ENCODE data around the gene ZBTB49.

Gene ZBTB49

GRCh38 chr4:4302001-4302400 lies 11.9 kb downstream of the ZBTB49 start:
- no peak overlapping the region for H3K4me3 Mint-ChIP-seq
- H3K9me3 Mint-ChIP-seq (ENCODE audit: low read depth): no peaks in the 10 kb centered on the region
- no peak overlapping the region for H3K27ac Mint-ChIP-seq
- H3K36me3 Mint-ChIP-seq: peaks cover 2% of the 10 kb centered on the region
- peaks cover 19% of the 10 kb centered on the region for H3K4me1 Mint-ChIP-seq (ENCODE audit: low read depth)
- H3K27me3 Mint-ChIP-seq: no peaks in the 10 kb centered on the region

- Mint-ChIP-seq H3K27ac (no peak overlapping the region), H3K4me3 (no peak overlapping the region), H3K4me1 (ENCODE audit: low read depth) (peaks cover 18% of the 10 kb centered on the region), H3K9me3 (ENCODE audit: low read depth) (no peaks in the 10 kb centered on the region), H3K36me3 (peaks cover 6% of the 10 kb centered on the region), H3K27me3 (no peaks in the 10 kb centered on the region)
Measured at GRCh38 chr4:4302416-4302815, 12.4 kb downstream of the ZBTB49 start.

- Mint-ChIP-seq H3K27me3 (no peaks in the 10 kb centered on the region), H3K9me3 (ENCODE audit: low read depth) (no peaks in the 10 kb centered on the region), H3K36me3 (peaks cover 8% of the 10 kb centered on the region), H3K4me3 (no peak overlapping the region), H3K4me1 (ENCODE audit: low read depth) (peaks cover 5% of the 10 kb centered on the region), H3K27ac (no peak overlapping the region)
Measured at GRCh38 chr4:4306920-4307319, 16.9 kb downstream of the ZBTB49 start.

- H3K4me3 Mint-ChIP-seq: no peak overlapping the region
- H3K9me3 Mint-ChIP-seq (ENCODE audit: low read depth): no peaks in the 10 kb centered on the region
- H3K36me3 Mint-ChIP-seq: peaks cover 6% of the 10 kb centered on the region
- no peaks in the 10 kb centered on the region for H3K4me1 Mint-ChIP-seq (ENCODE audit: low read depth)
- H3K27ac Mint-ChIP-seq: peak overlapping the region; percentile 22
- no peaks in the 10 kb centered on the region for H3K27me3 Mint-ChIP-seq
Measured at GRCh38 chr4:4308800-4309441, 18.9 kb downstream of the ZBTB49 start.

- Mint-ChIP-seq H3K4me1 (ENCODE audit: low read depth) (no peaks in the 10 kb centered on the region), H3K9me3 (ENCODE audit: low read depth) (no peaks in the 10 kb centered on the region), H3K27ac (no peak overlapping the region), H3K36me3 (peaks cover 8% of the 10 kb centered on the region), H3K4me3 (no peak overlapping the region), H3K27me3 (no peaks in the 10 kb centered on the region)
Measured at GRCh38 chr4:4311193-4311592, 21.1 kb downstream of the ZBTB49 start.

- H3K4me3 Mint-ChIP-seq: no peak overlapping the region
- H3K4me1 Mint-ChIP-seq (ENCODE audit: low read depth): no peaks in the 10 kb centered on the region
- H3K9me3 Mint-ChIP-seq (ENCODE audit: low read depth): no peaks in the 10 kb centered on the region
- no peaks in the 10 kb centered on the region for H3K27me3 Mint-ChIP-seq
- peaks cover 2% of the 10 kb centered on the region for H3K36me3 Mint-ChIP-seq
- no peak overlapping the region for H3K27ac Mint-ChIP-seq
Measured at GRCh38 chr4:4315461-4316149, 25.6 kb downstream of the ZBTB49 start.

GRCh38 chr4:4316150-4316495 lies 26.1 kb downstream of the ZBTB49 start:
- no peak overlapping the region for H3K4me3 Mint-ChIP-seq
- H3K9me3 Mint-ChIP-seq (ENCODE audit: low read depth): no peaks in the 10 kb centered on the region
- H3K27me3 Mint-ChIP-seq: no peaks in the 10 kb centered on the region
- no peaks in the 10 kb centered on the region for H3K4me1 Mint-ChIP-seq (ENCODE audit: low read depth)
- H3K27ac Mint-ChIP-seq: no peak overlapping the region
- peaks cover 2% of the 10 kb centered on the region for H3K36me3 Mint-ChIP-seq

GRCh38 chr4:4317496-4318232 lies 27.6 kb downstream of the ZBTB49 start:
- H3K4me3 Mint-ChIP-seq: no peak overlapping the region
- H3K36me3 Mint-ChIP-seq: peaks cover 2% of the 10 kb centered on the region
- no peak overlapping the region for H3K27ac Mint-ChIP-seq
- H3K4me1 Mint-ChIP-seq (ENCODE audit: low read depth): no peaks in the 10 kb centered on the region
- no peaks in the 10 kb centered on the region for H3K27me3 Mint-ChIP-seq
- H3K9me3 Mint-ChIP-seq (ENCODE audit: low read depth): no peaks in the 10 kb centered on the region

- no peaks in the 10 kb centered on the region for H3K27me3 Mint-ChIP-seq
- no peak overlapping the region for H3K27ac Mint-ChIP-seq
- no peak overlapping the region for H3K4me3 Mint-ChIP-seq
- H3K4me1 Mint-ChIP-seq (ENCODE audit: low read depth): no peaks in the 10 kb centered on the region
- no peaks in the 10 kb centered on the region for H3K9me3 Mint-ChIP-seq (ENCODE audit: low read depth)
- peaks cover 2% of the 10 kb centered on the region for H3K36me3 Mint-ChIP-seq
Measured at GRCh38 chr4:4320528-4320927, 30.5 kb downstream of the ZBTB49 start.

GRCh38 chr4:4320951-4321714 lies 31.1 kb downstream of the ZBTB49 start:
- no peaks in the 10 kb centered on the region for H3K27me3 Mint-ChIP-seq
- H3K4me1 Mint-ChIP-seq (ENCODE audit: low read depth): no peaks in the 10 kb centered on the region
- no peak overlapping the region for H3K27ac Mint-ChIP-seq
- H3K9me3 Mint-ChIP-seq (ENCODE audit: low read depth): no peaks in the 10 kb centered on the region
- no peak overlapping the region for H3K4me3 Mint-ChIP-seq
- no peaks in the 10 kb centered on the region for H3K36me3 Mint-ChIP-seq

GRCh38 chr4:4321951-4322688 lies 32.1 kb downstream of the ZBTB49 start:
- no peak overlapping the region for H3K4me3 Mint-ChIP-seq
- no peaks in the 10 kb centered on the region for H3K36me3 Mint-ChIP-seq
- H3K27me3 Mint-ChIP-seq: no peaks in the 10 kb centered on the region
- H3K27ac Mint-ChIP-seq: no peak overlapping the region
- no peaks in the 10 kb centered on the region for H3K4me1 Mint-ChIP-seq (ENCODE audit: low read depth)
- H3K9me3 Mint-ChIP-seq (ENCODE audit: low read depth): no peaks in the 10 kb centered on the region

- no peak overlapping the region for H3K4me3 Mint-ChIP-seq
- no peaks in the 10 kb centered on the region for H3K36me3 Mint-ChIP-seq
- H3K27ac Mint-ChIP-seq: no peak overlapping the region
- H3K4me1 Mint-ChIP-seq (ENCODE audit: low read depth): no peaks in the 10 kb centered on the region
- no peaks in the 10 kb centered on the region for H3K9me3 Mint-ChIP-seq (ENCODE audit: low read depth)
- no peaks in the 10 kb centered on the region for H3K27me3 Mint-ChIP-seq
Measured at GRCh38 chr4:4323705-4324534, 33.9 kb downstream of the ZBTB49 start.

GRCh38 chr4:4325321-4325720 lies 35.3 kb downstream of the ZBTB49 start:
- Mint-ChIP-seq H3K27ac (no peak overlapping the region), H3K4me1 (ENCODE audit: low read depth) (no peaks in the 10 kb centered on the region), H3K36me3 (no peaks in the 10 kb centered on the region), H3K9me3 (ENCODE audit: low read depth) (no peaks in the 10 kb centered on the region), H3K4me3 (no peak overlapping the region), H3K27me3 (no peaks in the 10 kb centered on the region)

- Mint-ChIP-seq H3K4me3 (no peak overlapping the region), H3K27ac (no peak overlapping the region), H3K9me3 (ENCODE audit: low read depth) (no peaks in the 10 kb centered on the region), H3K36me3 (no peaks in the 10 kb centered on the region), H3K27me3 (no peaks in the 10 kb centered on the region), H3K4me1 (ENCODE audit: low read depth) (no peaks in the 10 kb centered on the region)
Measured at GRCh38 chr4:4326166-4326565, 36.1 kb downstream of the ZBTB49 start.

All from activated naive CD8-positive, alpha-beta T cell (primary cell).